Thyroid gland (tissue), 4 donors: ENCODE measurements around the gene ID3. TPM values are rescaled to one million over a fixed set of nuclear protein-coding genes. Genes with fewer than 3 reads are reported as not detected.
A peak's percentile ranks its signal among the peaks of the same experiment; 100 is the strongest.

Source experiments
- DNase-seq, 2 donors: peaks; one replicate each; pipeline ENCODE4 v3.0.0-alpha.2; 2019
- H3K27ac ChIP-seq, 3 donors: fragments of 200-600 bp; sonication (generic); 1 replicate in 2 of 3; 2 replicates in 1 of 3; pipeline ENCODE4 v1.5.1; 2016 to 2019; ENCODE audit warnings: mild to moderate bottlenecking in 1 of 3, moderate library complexity in 1 of 3
- H3K27me3 ChIP-seq: fragments of 200-600 bp; sonication (generic); one replicate; pipeline ENCODE4 v1.5.1; 2019
- H3K36me3 ChIP-seq, 2 donors: fragments of 200-600 bp; sonication (generic); one replicate each; pipeline ENCODE4 v1.5.1; 2016 to 2019
- H3K4me1 ChIP-seq, 2 donors: fragments of 200-600 bp; sonication (generic); one replicate each; pipeline ENCODE4 v1.5.1; 2017 to 2019
- H3K4me3 ChIP-seq, 3 donors: fragments of 200-600 bp; sonication (generic); replicated peaks in 1 of 3; 1 replicate in 2 of 3; 2 replicates in 1 of 3; pipeline ENCODE4 v1.5.1; 2016; ENCODE audit warnings: mild to moderate bottlenecking in 1 of 3
- H3K9me3 ChIP-seq: fragments of 200-600 bp; sonication (generic); one replicate; pipeline ENCODE4 v1.5.1; 2017
- CTCF ChIP-seq, 6 experiments: fragments of 200-600 bp in 3 of 6; fragments of 450-650 bp in 3 of 6; sonication (generic) in 3 of 6; IDR thresholded peaks; one replicate each; pipeline ENCODE4 v1.5.1; 2016 to 2019; ENCODE audit warnings: antibody characterized with exemption in 6 of 6, mild to moderate bottlenecking in 2 of 6, inconsistent platforms in 1 of 6, moderate library complexity in 1 of 6
- POLR2A ChIP-seq, 2 donors: fragments of 450-650 bp; IDR thresholded peaks; one replicate each; pipeline ENCODE4 v1.6.1; 2017; ENCODE audit warnings: antibody characterized with exemption in 2 of 2, mild to moderate bottlenecking in 2 of 2, moderate library complexity in 1 of 2
- WGBS, 2 donors: methylation state at CpG; one replicate each; pipeline ENCODE4 v1.1.5; 2017; 5-methylcytosine and 5-hydroxymethylcytosine counted together
- intact Hi-C: fragments of 100-400 bp; cut with DNase I; formaldehyde crosslinking; loops from one replicate; pipeline ENCODE4 v1.15.1; 2023
- total RNA-seq, 4 donors: library from RNA; depleted of rRNA; stranded (reverse); fragments of >200 nt; gene quantifications; one replicate each; pipeline ENCODE4 v1.2.3, GENCODE V29; 2016

Gene ID3
- total RNA-seq, 4 donors from 2014 or later = 279 to 388 (median 343) TPM

- no peak for TF ChIP-seq CTCF (IDR thresholded peaks at IDR 0.05)
- no peak for TF ChIP-seq POLR2A (IDR thresholded peaks at IDR 0.05)
- 36 to 37% methylated on average over 5 of the region's 5 CpGs for WGBS, 2 donors
- H3K4me3 ChIP-seq = peak overlapping the region in 1 of 3 donors; percentile 8
- intact Hi-C loops = loop anchor here (10.0 kb wide), 1 partner anchor 107 kb away; the partner anchor contains the start of gene TCEA3
- H3K27ac ChIP-seq = no peak overlapping the region
- H3K27me3 ChIP-seq = no peaks in the 10 kb centered on the region
- H3K9me3 ChIP-seq = no peaks in the 10 kb centered on the region
- peaks cover 13 to 37% of the 10 kb centered on the region in 2 donors for H3K4me1 ChIP-seq
- no peak for DNase-seq
- no peaks in the 10 kb centered on the region for H3K36me3 ChIP-seq
Measured at GRCh38 chr1:23531562-23532094, 27.7 kb downstream of the ID3 start.

- intact Hi-C loops = loop anchor here (10.0 kb wide), 1 partner anchor 106 kb away; the partner anchor contains the start of gene TCEA3
- no peak for TF ChIP-seq POLR2A (IDR thresholded peaks at IDR 0.05)
- TF ChIP-seq CTCF (IDR thresholded peaks at IDR 0.05) = peak in 1 of 6 experiments; percentile 21
- Histone ChIP-seq H3K27ac (no peak within 1 kb of the TSS), H3K27me3 (no peaks in the 10 kb centered on the region), H3K9me3 (no peaks in the 10 kb centered on the region), H3K4me3 (peak within 1 kb of the TSS in 1 of 3 donors; percentile 37), H3K4me1 (peaks cover 13 to 37% of the 10 kb centered on the region in 2 donors), H3K36me3 (no peaks in the 10 kb centered on the region)
- peak; percentile 86 to 87 for DNase-seq
- 0 to 1% methylated on average over 42 to 50 of the region's 85 CpGs for WGBS, 2 donors
Measured at GRCh38 chr1:23530747-23531561, 28.3 kb downstream of the ID3 start, which contains the start of gene E2F2. E2F2 (minus strand) TSS chr1:23531233; CDS start chr1:23530793, 440 bp downstream.

GRCh38 chr1:23530087-23530746 lies 29.1 kb downstream of the ID3 start:
- intact Hi-C loops = loop anchor here (10.0 kb wide), 1 partner anchor 105 kb away; the partner anchor contains the start of gene TCEA3
- Histone ChIP-seq H3K27ac (no peak overlapping the region), H3K4me3 (peak overlapping the region in 1 of 3 donors; percentile 37), H3K36me3 (no peaks in the 10 kb centered on the region), H3K27me3 (no peaks in the 10 kb centered on the region), H3K9me3 (no peaks in the 10 kb centered on the region), H3K4me1 (peaks cover 13 to 37% of the 10 kb centered on the region in 2 donors)
- 9 to 26% methylated on average over 6 to 14 of the region's 22 CpGs for WGBS, 2 donors
- DNase-seq = no peak
- TF ChIP-seq CTCF (IDR thresholded peaks at IDR 0.05) = no peak
- no peak for TF ChIP-seq POLR2A (IDR thresholded peaks at IDR 0.05)

- 48 to 54% methylated on average over 8 of the region's 8 CpGs for WGBS, 2 donors
- DNase-seq = peak; percentile 36 to 64
- H3K9me3 ChIP-seq = no peaks in the 10 kb centered on the region
- H3K27me3 ChIP-seq = no peaks in the 10 kb centered on the region
- no peaks in the 10 kb centered on the region for H3K36me3 ChIP-seq
- H3K27ac ChIP-seq = no peak overlapping the region
- intact Hi-C loops = loop anchor here (10.0 kb wide), 1 partner anchor 105 kb away; the partner anchor contains the start of gene TCEA3
- H3K4me1 ChIP-seq = peaks cover 13 to 37% of the 10 kb centered on the region in 2 donors
- no peak overlapping the region for H3K4me3 ChIP-seq
- no peak for TF ChIP-seq CTCF (IDR thresholded peaks at IDR 0.05)
- no peak for TF ChIP-seq POLR2A (IDR thresholded peaks at IDR 0.05)
Measured at GRCh38 chr1:23529146-23530086, 29.9 kb downstream of the ID3 start.
